Measurements from ENCODE around the gene TNS3.

TNS3 gene

DNA sequence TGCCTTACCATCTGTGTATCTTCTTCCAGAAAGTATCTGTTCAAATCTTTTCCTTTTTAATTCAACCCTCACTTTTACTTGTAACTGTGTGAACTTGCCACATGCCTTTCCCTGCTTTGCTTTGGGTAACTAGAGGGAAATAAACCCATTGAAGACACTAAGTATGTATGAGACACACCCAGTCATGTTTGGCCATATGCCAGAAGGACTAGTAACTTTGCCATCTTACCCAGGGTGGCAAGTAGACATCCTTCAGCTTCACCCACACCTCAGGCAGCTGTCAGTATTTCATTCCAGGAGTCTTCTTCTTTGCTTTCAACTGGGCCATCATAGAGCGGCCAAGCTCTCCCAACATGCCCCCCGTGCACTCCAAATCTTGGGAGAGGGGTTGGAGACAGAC lies 323.1 kb downstream of the TNS3 start:
- DNase-seq (ENCODE audit: low spot score) = no peak
- in situ Hi-C loops (cut with MboI; ENCODE audit: low pct_unique_long_range_greater_than_20kb, low sequenced_read_pairs, unreplicated experiment) = no loop called here
- TF ChIP-seq, protein P1, sequence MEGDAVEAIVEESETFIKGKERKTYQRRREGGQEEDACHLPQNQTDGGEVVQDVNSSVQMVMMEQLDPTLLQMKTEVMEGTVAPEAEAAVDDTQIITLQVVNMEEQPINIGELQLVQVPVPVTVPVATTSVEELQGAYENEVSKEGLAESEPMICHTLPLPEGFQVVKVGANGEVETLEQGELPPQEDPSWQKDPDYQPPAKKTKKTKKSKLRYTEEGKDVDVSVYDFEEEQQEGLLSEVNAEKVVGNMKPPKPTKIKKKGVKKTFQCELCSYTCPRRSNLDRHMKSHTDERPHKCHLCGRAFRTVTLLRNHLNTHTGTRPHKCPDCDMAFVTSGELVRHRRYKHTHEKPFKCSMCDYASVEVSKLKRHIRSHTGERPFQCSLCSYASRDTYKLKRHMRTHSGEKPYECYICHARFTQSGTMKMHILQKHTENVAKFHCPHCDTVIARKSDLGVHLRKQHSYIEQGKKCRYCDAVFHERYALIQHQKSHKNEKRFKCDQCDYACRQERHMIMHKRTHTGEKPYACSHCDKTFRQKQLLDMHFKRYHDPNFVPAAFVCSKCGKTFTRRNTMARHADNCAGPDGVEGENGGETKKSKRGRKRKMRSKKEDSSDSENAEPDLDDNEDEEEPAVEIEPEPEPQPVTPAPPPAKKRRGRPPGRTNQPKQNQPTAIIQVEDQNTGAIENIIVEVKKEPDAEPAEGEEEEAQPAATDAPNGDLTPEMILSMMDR (IDR thresholded peaks at IDR 0.05; ENCODE audit: extremely low read depth, insufficient read depth, missing control alignments) = no peak

DNA sequence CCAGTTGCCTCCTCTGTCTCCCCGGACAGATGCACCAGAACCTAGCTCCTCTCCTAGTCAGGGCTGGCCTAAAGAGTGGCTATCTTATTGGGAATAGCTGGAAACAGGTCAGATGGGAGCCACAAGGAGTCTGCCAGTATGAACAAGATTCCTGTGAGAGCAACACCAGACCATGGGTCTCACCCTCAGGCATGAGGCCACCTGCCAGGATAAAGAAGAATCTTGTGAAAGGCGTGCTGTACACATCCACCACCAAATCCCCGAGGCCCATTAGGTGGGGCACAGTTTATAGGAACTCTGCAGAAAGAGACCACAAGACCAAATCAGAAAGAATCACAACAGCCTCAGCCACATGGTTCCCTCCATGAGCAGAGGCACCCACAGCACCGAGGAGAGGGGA lies 325.9 kb downstream of the TNS3 start:
- in situ Hi-C loops (cut with MboI; ENCODE audit: low pct_unique_long_range_greater_than_20kb, low sequenced_read_pairs, unreplicated experiment) = no loop called here
- TF ChIP-seq, protein P1 (IDR thresholded peaks at IDR 0.05; ENCODE audit: extremely low read depth, insufficient read depth, missing control alignments) = no peak
- no peak for DNase-seq (ENCODE audit: low spot score)

DNA sequence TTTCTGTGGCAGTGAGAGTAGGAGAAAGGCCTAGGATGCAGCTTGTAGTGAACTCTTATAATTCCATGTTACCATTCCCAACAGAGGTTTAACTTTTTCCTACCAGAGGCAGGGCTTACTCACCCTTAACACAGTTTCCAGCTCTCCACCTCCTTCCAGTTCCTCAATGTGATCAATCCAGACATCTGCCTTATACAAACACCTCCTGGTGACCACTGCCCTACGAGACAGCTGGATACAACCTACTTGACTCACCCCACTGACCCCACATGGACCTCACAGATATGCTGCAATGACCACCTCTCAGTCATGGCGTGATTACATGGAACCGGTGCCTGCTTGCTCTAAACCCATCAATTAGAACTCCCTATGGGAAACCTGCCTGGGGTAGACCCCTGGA lies 326.5 kb downstream of the TNS3 start:
- DNase-seq (ENCODE audit: low spot score) = no peak
- in situ Hi-C loops (cut with MboI; ENCODE audit: low pct_unique_long_range_greater_than_20kb, low sequenced_read_pairs, unreplicated experiment) = no loop called here
- TF ChIP-seq, protein P1 (IDR thresholded peaks at IDR 0.05; ENCODE audit: extremely low read depth, insufficient read depth, missing control alignments) = no peak

DNA sequence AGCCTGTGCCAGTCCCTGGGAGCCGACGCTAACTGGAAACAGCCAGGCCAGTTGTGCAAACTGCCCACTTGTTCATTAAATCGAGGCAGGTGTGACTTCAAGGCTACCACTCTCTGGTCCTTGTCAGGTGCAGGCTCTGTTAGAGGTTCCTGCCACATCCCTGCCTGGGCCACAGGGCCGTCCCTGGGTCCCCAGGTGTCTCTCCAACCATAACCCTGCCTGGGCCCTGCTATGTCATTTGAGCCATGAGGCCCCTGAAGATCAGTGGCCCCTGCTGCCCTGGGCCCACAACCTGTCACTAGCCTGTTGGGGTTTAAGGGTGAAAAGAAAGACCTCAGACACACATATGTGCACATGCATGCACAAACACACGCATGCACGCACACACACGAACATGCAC lies 326.9 kb downstream of the TNS3 start:
- in situ Hi-C loops (cut with MboI; ENCODE audit: low pct_unique_long_range_greater_than_20kb, low sequenced_read_pairs, unreplicated experiment) = no loop called here
- no peak for DNase-seq (ENCODE audit: low spot score)
- TF ChIP-seq, protein P1 (IDR thresholded peaks at IDR 0.05; ENCODE audit: extremely low read depth, insufficient read depth, missing control alignments) = no peak

DNA sequence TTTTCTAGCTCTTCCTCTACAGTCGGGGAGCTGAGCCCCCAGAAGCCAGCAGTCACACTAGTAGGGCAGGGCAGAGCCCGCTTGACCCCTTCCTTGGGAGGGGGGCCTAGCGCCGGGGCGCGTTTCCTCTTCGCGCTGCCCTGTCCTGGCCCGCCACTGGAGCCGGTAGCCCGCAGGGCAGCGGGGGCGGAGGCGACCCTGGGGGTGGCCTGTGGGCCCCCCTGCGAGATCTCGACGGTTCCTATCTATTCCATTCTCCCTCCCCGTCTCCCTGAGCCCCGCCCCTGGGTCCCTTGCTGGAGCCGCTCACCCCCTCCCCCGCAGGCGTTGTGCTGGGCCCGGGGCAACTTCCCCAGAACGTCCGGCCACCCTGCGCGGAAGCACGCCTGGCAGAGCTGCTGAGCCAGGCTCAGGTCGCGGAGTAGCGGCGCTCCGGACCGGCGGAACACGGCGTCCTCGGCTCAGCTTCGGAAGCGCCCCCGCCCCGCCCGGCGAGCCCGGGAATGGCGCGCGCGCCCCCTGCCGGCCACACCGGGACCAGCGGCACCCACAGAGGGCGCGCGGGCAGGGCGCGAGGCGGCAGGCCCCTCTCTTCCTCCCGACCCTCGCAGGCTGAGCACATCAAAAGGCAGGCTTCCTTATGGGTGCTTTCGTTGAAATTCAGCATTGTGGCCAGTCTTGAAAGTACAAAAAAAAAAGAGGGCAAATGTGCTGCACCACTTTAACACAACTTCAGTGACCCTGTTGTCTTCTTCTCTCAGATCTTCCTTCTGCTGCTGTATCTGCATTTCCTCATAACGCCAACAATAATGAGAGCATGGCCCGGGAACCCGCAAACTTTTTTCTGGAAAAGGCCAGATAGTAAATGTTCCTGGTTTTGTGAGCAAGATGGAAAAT lies 327.6 kb downstream of the TNS3 start:
- in situ Hi-C loops (cut with MboI; ENCODE audit: low pct_unique_long_range_greater_than_20kb, low sequenced_read_pairs, unreplicated experiment) = no loop called here
- TF ChIP-seq, protein P1 (IDR thresholded peaks at IDR 0.05; ENCODE audit: extremely low read depth, insufficient read depth, missing control alignments) = peak; percentile 96
- DNase-seq (ENCODE audit: low spot score) = peak; percentile 88

DNA sequence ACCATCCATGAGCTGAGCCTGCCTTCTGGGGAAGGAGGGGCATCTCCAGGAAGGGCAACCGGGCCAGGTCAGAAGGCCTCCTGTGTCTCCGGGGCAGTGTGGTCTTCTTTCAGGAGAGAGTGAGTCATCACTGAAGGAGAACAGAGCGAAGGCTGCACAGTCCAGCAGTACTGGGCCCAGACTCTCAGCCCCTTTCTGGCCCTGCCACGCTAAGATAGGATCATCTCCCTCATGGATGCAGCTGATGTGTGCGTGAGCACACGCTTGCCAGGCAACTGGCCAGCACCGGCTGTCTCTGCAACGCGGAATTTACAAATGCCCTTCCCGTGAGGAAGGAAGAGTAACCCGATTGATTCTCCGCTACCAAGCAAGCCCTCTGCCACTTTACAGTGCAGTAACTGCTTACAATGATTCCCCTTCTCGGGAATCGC lies 328.2 kb downstream of the TNS3 start:
- DNase-seq (ENCODE audit: low spot score) = peak; percentile 32
- in situ Hi-C loops (cut with MboI; ENCODE audit: low pct_unique_long_range_greater_than_20kb, low sequenced_read_pairs, unreplicated experiment) = no loop called here
- TF ChIP-seq, protein P1 (IDR thresholded peaks at IDR 0.05; ENCODE audit: extremely low read depth, insufficient read depth, missing control alignments) = no peak
